Measurements from ENCODE around the gene NTN1.

The NTN1 gene

DNA sequence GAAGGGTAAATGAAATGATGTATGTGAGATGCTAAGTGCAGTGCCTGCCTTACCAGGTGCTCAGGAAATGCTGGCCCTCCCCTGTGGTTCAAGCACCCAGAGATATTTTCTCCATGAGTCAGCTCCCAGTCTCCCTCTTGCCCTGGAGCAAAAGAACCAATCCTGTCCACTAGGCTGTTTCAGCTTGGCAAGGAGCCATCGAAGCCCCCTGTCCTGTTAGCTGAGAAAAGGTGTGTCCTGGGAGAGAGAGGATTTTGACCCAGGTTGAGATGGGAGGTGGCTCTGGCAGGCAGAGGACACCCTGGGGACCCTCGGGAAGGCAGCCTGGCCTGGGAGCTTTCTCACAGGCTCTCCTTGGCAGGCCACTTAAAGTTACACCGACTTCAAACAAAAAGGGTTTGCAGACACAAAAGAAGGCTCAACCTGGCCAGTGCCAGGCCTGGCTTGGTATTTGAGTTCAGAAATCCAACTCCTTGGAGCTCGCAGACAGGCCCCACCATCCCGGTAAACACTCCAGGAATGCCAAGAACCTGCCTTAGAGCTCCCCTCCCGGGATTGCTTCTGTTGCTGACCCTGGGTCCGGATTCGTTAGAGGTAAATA is 29.6 kb downstream of the NTN1 start:
- no peaks in the 10 kb centered on the region for H3K4me1 ChIP-seq (ENCODE audit: control insufficient read depth, low read length)
- H3K4me3 ChIP-seq (ENCODE audit: low read length), result no peak overlapping the region
- no peak for TF ChIP-seq EZH2phosphoT487 (IDR thresholded peaks at IDR 0.05; ENCODE audit: borderline replicate concordance, low read length)
- TF ChIP-seq, protein P1, sequence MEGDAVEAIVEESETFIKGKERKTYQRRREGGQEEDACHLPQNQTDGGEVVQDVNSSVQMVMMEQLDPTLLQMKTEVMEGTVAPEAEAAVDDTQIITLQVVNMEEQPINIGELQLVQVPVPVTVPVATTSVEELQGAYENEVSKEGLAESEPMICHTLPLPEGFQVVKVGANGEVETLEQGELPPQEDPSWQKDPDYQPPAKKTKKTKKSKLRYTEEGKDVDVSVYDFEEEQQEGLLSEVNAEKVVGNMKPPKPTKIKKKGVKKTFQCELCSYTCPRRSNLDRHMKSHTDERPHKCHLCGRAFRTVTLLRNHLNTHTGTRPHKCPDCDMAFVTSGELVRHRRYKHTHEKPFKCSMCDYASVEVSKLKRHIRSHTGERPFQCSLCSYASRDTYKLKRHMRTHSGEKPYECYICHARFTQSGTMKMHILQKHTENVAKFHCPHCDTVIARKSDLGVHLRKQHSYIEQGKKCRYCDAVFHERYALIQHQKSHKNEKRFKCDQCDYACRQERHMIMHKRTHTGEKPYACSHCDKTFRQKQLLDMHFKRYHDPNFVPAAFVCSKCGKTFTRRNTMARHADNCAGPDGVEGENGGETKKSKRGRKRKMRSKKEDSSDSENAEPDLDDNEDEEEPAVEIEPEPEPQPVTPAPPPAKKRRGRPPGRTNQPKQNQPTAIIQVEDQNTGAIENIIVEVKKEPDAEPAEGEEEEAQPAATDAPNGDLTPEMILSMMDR (IDR thresholded peaks at IDR 0.05; ENCODE audit: low read depth, low read length, poor library complexity, severe bottlenecking), result no peak
- no peaks in the 10 kb centered on the region for H3K9me3 ChIP-seq (ENCODE audit: control insufficient read depth, insufficient read depth, low read length)
- H3K27ac ChIP-seq (ENCODE audit: low read depth, low read length), result no peak overlapping the region
- no peak overlapping the region for H3K4me2 ChIP-seq (ENCODE audit: low read length)
- H3K36me3 ChIP-seq (ENCODE audit: control insufficient read depth, low read length), result no peaks in the 10 kb centered on the region
- no peaks in the 10 kb centered on the region for H4K20me1 ChIP-seq (ENCODE audit: control insufficient read depth, insufficient read depth, low read depth, low read length)
- no peaks in the 10 kb centered on the region for H3F3A ChIP-seq (ENCODE audit: control insufficient read depth, insufficient read depth)
- no peaks in the 10 kb centered on the region for H3K79me2 ChIP-seq (ENCODE audit: control insufficient read depth, low read length)
- no peaks in the 10 kb centered on the region for H3K27me3 ChIP-seq (ENCODE audit: control insufficient read depth, low read length)
- no peaks in the 10 kb centered on the region for H3K9me2 ChIP-seq (replicated peaks; ENCODE audit: control insufficient read depth, low read length)

DNA sequence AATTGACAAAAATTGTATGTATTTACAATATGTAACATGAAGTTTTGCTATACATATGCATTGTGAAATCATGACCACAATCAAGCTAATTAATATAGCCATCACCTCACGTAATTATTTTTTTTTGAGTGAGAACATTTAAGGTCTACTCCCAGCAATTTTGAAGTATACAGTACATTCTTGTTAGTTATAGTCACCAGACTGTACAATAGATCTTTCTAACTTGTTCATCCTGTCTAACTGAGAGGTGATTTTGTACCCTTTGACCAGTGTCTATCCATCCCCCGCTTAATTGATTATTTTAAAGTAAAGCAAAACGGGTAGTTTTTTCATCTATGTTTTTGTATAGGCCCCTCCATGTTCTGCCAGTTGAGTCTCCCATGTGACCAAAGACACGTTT is 30.3 kb downstream of the NTN1 start:
- no peaks in the 10 kb centered on the region for H3K36me3 ChIP-seq (ENCODE audit: control insufficient read depth, low read length)
- H3K4me1 ChIP-seq (ENCODE audit: control insufficient read depth, low read length), result no peaks in the 10 kb centered on the region
- no peaks in the 10 kb centered on the region for H3K9me2 ChIP-seq (replicated peaks; ENCODE audit: control insufficient read depth, low read length)
- no peaks in the 10 kb centered on the region for H3K79me2 ChIP-seq (ENCODE audit: control insufficient read depth, low read length)
- TF ChIP-seq EZH2phosphoT487 (IDR thresholded peaks at IDR 0.05; ENCODE audit: borderline replicate concordance, low read length), result no peak
- TF ChIP-seq, protein P1 (IDR thresholded peaks at IDR 0.05; ENCODE audit: low read depth, low read length, poor library complexity, severe bottlenecking), result no peak
- no peak overlapping the region for H3K4me2 ChIP-seq (ENCODE audit: low read length)
- H3K9me3 ChIP-seq (ENCODE audit: control insufficient read depth, insufficient read depth, low read length), result no peaks in the 10 kb centered on the region
- H4K20me1 ChIP-seq (ENCODE audit: control insufficient read depth, insufficient read depth, low read depth, low read length), result no peaks in the 10 kb centered on the region
- no peaks in the 10 kb centered on the region for H3K27me3 ChIP-seq (ENCODE audit: control insufficient read depth, low read length)
- no peaks in the 10 kb centered on the region for H3F3A ChIP-seq (ENCODE audit: control insufficient read depth, insufficient read depth)
- no peak overlapping the region for H3K4me3 ChIP-seq (ENCODE audit: low read length)
- H3K27ac ChIP-seq (ENCODE audit: low read depth, low read length), result no peak overlapping the region

DNA sequence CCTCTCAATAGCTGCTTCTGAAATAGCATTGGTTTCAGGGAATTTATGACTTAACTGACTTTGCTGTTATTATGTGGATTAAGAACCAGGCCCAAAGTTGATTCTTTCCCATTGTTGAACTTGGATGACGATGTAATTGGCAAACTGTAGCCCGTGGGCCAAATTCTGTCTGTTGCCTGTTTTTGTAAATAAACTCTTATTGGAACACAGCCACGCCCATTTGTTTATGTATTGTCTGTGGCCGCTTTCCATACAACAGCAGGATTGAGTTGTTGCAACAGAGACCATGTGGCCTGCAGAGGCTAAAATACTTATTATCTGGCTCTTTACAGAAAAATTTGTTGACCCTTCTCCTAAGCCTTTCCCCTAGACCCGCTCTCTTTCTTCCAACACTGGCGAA is 31.6 kb downstream of the NTN1 start:
- TF ChIP-seq, protein P1 (IDR thresholded peaks at IDR 0.05; ENCODE audit: low read depth, low read length, poor library complexity, severe bottlenecking), result no peak
- TF ChIP-seq EZH2phosphoT487 (IDR thresholded peaks at IDR 0.05; ENCODE audit: borderline replicate concordance, low read length), result no peak

More for the DNA sequence above, 31.6 kb downstream of the NTN1 start:
- no peaks in the 10 kb centered on the region for H3K27me3 ChIP-seq (ENCODE audit: control insufficient read depth, low read length)
- no peaks in the 10 kb centered on the region for H3K79me2 ChIP-seq (ENCODE audit: control insufficient read depth, low read length)
- no peaks in the 10 kb centered on the region for H3F3A ChIP-seq (ENCODE audit: control insufficient read depth, insufficient read depth)
- H3K9me3 ChIP-seq (ENCODE audit: control insufficient read depth, insufficient read depth, low read length), result no peaks in the 10 kb centered on the region
- H3K4me1 ChIP-seq (ENCODE audit: control insufficient read depth, low read length), result no peaks in the 10 kb centered on the region
- H3K4me3 ChIP-seq (ENCODE audit: low read length), result no peak overlapping the region
- no peak overlapping the region for H3K4me2 ChIP-seq (ENCODE audit: low read length)
- H3K27ac ChIP-seq (ENCODE audit: low read depth, low read length), result no peak overlapping the region
- no peaks in the 10 kb centered on the region for H3K36me3 ChIP-seq (ENCODE audit: control insufficient read depth, low read length)
- no peaks in the 10 kb centered on the region for H4K20me1 ChIP-seq (ENCODE audit: control insufficient read depth, insufficient read depth, low read depth, low read length)
- H3K9me2 ChIP-seq (replicated peaks; ENCODE audit: control insufficient read depth, low read length), result no peaks in the 10 kb centered on the region

Measured in DOHH2 (cell line).